OCI-LY3 (cell line): ENCODE measurements around the gene SULT1A1.

Source experiments
- H2AFZ ChIP-seq: fragments of 200-600, 300-600 bp; shearing (Covaris generic); 2 replicates; pipeline ENCODE4 v1.6.0; 2014; ENCODE audit warnings: antibody characterized with exemption, low read depth, low read length
- H3K27ac ChIP-seq: fragments of 200-600, 300-600 bp; sonication (generic); 2 replicates; pipeline ENCODE4 v1.5.1; 2014; ENCODE audit warnings: mild to moderate bottlenecking, low read length, moderate library complexity, mixed read lengths
- H3K27me3 ChIP-seq: fragments of 200-600, 300-600 bp; sonication (generic); 2 replicates; pipeline ENCODE4 v1.6.1; 2014; ENCODE audit warnings: low read depth, low read length, mixed read lengths
- H3K36me3 ChIP-seq: fragments of 200-600, 300-600 bp; sonication (generic); replicated peaks from 2 replicates; pipeline ENCODE3; 2014; ENCODE audit warnings: low read depth, low read length, mixed read lengths
- H3K4me1 ChIP-seq: fragments of 300-600, 200-600 bp; sonication (generic); 2 replicates; pipeline ENCODE4 v1.6.1; 2014; ENCODE audit warnings: low read length, mixed read lengths
- H3K4me2 ChIP-seq: fragments of 200-600, 300-600 bp; sonication (generic); 2 replicates; pipeline ENCODE4 v1.6.1; 2014; ENCODE audit warnings: low read length, mixed read lengths
- H3K4me3 ChIP-seq: fragments of 300-600, 200-600 bp; sonication (generic); 2 replicates; pipeline ENCODE4 v1.5.1; 2014; ENCODE audit warnings: antibody characterized with exemption, mild to moderate bottlenecking, low read length, moderate library complexity
- H3K79me2 ChIP-seq: fragments of 300-600, 200-600 bp; shearing (Covaris generic); 2 replicates; pipeline ENCODE4 v1.6.1; 2014; ENCODE audit warnings: mild to moderate bottlenecking, low read length, mixed read lengths
- H3K9ac ChIP-seq: fragments of 300-600, 200-600 bp; shearing (Covaris generic); 2 replicates; pipeline ENCODE4 v1.6.0; 2014; ENCODE audit warnings: mild to moderate bottlenecking, low read length, moderate library complexity
- H3K9me3 ChIP-seq: fragments of 200-600, 300-600 bp; shearing (Covaris generic); 2 replicates; pipeline ENCODE4 v1.6.1; 2014; ENCODE audit warnings: low read length, mixed read lengths; ENCODE audit not compliant: insufficient read depth
- H4K20me1 ChIP-seq: fragments of 200-600, 300-600 bp; sonication (generic); 2 replicates; pipeline ENCODE4 v1.6.1; 2016; ENCODE audit warnings: low read length, mixed read lengths; ENCODE audit not compliant: insufficient read depth
- CTCF ChIP-seq: fragments of 200-600, 300-600 bp; sonication (generic); IDR thresholded peaks from 2 replicates; pipeline ENCODE4 v1.5.1; 2014; ENCODE audit warnings: antibody characterized with exemption, low read length, low read depth
- EZH2phosphoT487 ChIP-seq: fragments of 200-600 bp; shearing (Covaris generic); IDR thresholded peaks from 2 replicates; pipeline ENCODE4 v1.6.1; 2018; ENCODE audit warnings: antibody characterized with exemption, mixed run types, low read depth

SULT1A1 gene

GRCh38 chr16:28573738-28574718 lies 35.8 kb downstream of the SULT1A1 start:
- H4K20me1 ChIP-seq: peaks cover 3% of the 10 kb centered on the region; the same call in 1 of the 2 replicates
- H3K9ac ChIP-seq: no peak overlapping the region
- H3K4me3 ChIP-seq: no peak overlapping the region
- H3K4me2 ChIP-seq: no peak overlapping the region
- no peaks in the 10 kb centered on the region for H3K4me1 ChIP-seq
- H3K27me3 ChIP-seq: no peaks in the 10 kb centered on the region
- no peak overlapping the region for H2AFZ ChIP-seq
- H3K79me2 ChIP-seq: 0 out of 2 replicates have a peak, but pooled peaks cover 11% of the 10 kb centered on the region
- no peaks in the 10 kb centered on the region for H3K9me3 ChIP-seq
- H3K27ac ChIP-seq: no peak overlapping the region
- TF ChIP-seq EZH2phosphoT487 (no peak), CTCF (no peak)
- H3K36me3 ChIP-seq: no peaks in the 10 kb centered on the region

DNA sequence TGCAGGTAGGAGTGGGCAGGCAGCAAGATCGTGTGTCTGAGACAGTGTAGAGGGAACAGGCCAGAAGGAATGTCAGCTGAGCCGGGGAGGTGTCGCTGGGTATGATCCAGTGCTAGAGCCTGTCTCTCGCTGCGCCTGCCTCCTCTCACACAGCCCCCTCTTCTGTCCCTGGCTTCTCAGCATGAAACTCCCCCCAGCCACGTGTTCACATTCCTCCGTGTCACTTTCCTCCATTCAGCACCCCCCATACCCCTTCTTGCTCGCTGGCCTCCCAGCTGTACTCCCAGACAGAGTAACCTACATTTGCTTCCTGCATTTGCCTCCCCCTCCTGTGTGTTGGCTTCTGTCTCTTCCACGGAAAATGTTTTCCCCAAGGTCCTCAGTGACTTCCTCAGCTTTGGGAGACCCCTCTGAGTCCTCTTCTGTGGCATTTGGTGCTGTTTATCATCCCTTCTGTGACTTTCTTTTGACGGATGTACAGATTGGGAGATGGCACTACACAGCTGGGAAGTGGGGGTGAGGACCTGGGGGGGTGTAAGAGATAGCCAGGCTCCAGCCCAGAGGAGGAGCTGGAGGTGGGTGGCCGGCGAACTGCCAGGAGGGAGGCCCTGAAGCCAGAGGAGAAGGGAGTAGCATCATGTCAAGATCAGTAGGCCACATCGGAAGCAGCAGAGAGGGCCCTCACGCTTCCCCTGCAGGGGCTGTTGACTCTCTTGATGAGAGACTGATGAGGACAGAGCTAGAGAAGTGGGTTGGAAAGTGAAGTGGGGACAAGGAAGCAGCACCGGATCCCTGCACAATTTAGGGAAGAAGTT lies 36.9 kb downstream of the SULT1A1 start:
- Histone ChIP-seq H3K9me3 (no peaks in the 10 kb centered on the region), H3K36me3 (no peaks in the 10 kb centered on the region), H3K4me3 (no peak overlapping the region), H2AFZ (no peak overlapping the region), H3K27ac (no peak overlapping the region), H4K20me1 (peaks cover 3% of the 10 kb centered on the region; the same call in 1 of the 2 replicates), H3K9ac (no peak overlapping the region), H3K4me2 (no peak overlapping the region), H3K79me2 (0 out of 2 replicates have a peak, but pooled peaks cover 11% of the 10 kb centered on the region), H3K27me3 (no peaks in the 10 kb centered on the region), H3K4me1 (no peaks in the 10 kb centered on the region)
- TF ChIP-seq CTCF: no peak
- TF ChIP-seq EZH2phosphoT487: no peak

DNA sequence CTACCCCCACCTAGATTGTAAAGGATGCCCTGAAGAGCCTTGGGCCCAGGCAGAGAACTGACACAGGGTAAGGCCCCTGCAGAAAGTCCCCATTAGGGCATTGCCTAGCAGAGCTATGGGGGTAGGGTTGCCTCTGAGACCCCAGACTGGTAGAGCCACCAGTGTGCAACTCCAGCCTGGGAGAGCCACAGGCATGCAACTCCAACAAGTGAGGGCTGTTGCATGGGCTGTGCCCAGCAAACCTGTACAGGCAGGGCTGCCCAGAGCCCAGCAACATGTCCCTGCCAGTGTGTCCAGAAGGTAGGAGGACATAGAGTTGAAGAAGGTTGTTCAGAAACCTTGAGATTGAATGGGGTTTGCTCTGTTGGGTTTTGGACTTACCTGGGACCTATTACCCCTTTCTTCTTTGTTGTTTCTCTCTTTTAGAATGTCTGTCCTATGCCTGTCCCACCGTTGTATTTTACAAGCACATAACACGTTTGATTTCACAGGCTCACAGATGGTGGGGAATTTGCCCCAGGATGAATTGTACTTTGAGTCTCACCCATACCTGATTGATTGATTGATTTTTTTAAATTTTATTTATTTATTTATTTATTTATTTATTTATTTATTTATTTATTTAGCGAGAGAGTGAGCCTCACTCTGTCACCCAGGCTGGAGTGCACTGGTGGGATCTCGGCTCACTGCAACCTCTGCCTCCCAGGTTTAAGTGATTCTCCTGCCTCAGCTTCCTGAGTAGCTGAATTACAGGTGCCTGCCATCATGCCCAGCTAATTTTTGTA lies 39.7 kb downstream of the SULT1A1 start:
- Histone ChIP-seq H3K79me2 (peaks cover 18% of the 10 kb centered on the region; the same call in 1 of the 2 replicates), H3K36me3 (peaks cover 7% of the 10 kb centered on the region), H4K20me1 (peaks cover 3% of the 10 kb centered on the region; the same call in 1 of the 2 replicates), H3K27me3 (no peaks in the 10 kb centered on the region), H3K4me2 (no peak overlapping the region), H2AFZ (no peak overlapping the region), H3K4me1 (no peaks in the 10 kb centered on the region), H3K9me3 (no peaks in the 10 kb centered on the region), H3K27ac (no peak overlapping the region), H3K4me3 (no peak overlapping the region), H3K9ac (no peak overlapping the region)
- TF ChIP-seq EZH2phosphoT487: no peak
- TF ChIP-seq CTCF: no peak
